HG03354 (cell line): ENCODE data around the gene PTCH1.

Source experiments
- ATAC-seq: cut with Tn5 transposase; IDR thresholded peaks from one replicate; pipeline ENCODE4 v1.9.1; 2021; ENCODE audit warnings: mild to moderate bottlenecking; ENCODE audit not compliant: unreplicated experiment, poor library complexity, severe bottlenecking

Gene PTCH1

DNA sequence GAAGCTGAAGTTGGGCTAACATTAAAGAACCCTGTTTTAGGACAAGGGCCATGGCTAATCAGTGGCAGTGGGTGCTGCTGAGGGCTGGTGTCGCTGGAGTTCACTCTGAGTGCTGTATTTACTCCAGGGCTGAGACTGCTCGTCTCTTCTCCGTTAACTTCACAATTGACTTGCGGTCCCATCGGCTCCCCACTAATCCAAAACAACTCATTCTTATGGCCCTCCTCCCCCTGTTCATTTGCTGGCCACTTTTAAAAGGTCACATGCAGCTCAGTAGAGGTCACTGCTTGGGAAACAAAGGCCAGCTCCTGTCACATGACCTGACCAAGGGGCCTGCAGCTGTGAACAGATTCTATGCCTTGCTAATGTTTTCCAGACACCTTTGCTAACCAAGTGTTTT lies 38.4 kb downstream of the PTCH1 start:
- no peak for ATAC-seq

- ATAC-seq, result no peak
These were observed 38.9 kb downstream of the PTCH1 start for GRCh38 chr9:95477885-95478284.

DNA sequence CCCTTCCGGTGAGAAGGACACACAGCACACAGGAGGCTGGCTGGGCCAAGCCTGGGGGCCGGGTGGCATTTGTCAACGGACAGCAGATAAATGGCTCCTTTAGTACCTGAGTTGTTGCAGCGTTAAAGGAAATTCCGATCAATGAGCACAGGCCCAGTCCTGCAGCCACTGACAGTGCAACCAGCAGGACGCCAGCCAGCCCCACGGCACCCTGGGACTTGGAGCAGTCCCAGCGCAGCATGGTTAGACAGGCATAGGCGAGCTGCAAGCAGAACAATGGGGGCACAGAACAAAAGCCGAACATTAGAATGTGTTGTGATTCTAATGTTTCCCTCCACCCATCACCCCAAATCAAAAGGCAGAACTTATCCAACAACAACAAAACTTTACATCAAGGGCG lies 39.3 kb downstream of the PTCH1 start:
- no peak for ATAC-seq

DNA sequence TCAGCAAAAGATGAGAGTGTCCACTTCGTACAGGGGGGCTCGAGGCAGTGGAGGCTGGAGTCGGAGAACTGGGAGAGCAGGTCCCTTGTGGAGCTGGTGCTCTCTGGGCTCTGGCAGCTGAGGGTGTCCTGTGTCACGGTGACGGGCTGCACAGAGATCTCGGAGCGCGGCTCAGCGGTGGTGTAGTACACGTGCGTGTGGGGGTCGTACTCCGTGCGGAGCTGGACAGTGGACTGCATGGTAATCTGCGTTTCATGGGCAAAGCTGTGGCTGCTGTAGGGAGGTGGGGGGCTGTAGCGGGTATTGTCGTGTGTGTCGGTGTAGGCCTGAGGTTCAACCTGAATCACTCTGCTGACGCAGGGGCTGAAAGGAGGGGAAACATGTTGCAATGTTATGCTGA lies 48.0 kb downstream of the PTCH1 start:
- no peak for ATAC-seq

GRCh38 chr9:95465115-95465514 lies 51.7 kb downstream of the PTCH1 start:
- ATAC-seq, result no peak

- ATAC-seq, result peak; percentile 36
These were observed 53.4 kb downstream of the PTCH1 start for GRCh38 chr9:95463148-95464060.

DNA sequence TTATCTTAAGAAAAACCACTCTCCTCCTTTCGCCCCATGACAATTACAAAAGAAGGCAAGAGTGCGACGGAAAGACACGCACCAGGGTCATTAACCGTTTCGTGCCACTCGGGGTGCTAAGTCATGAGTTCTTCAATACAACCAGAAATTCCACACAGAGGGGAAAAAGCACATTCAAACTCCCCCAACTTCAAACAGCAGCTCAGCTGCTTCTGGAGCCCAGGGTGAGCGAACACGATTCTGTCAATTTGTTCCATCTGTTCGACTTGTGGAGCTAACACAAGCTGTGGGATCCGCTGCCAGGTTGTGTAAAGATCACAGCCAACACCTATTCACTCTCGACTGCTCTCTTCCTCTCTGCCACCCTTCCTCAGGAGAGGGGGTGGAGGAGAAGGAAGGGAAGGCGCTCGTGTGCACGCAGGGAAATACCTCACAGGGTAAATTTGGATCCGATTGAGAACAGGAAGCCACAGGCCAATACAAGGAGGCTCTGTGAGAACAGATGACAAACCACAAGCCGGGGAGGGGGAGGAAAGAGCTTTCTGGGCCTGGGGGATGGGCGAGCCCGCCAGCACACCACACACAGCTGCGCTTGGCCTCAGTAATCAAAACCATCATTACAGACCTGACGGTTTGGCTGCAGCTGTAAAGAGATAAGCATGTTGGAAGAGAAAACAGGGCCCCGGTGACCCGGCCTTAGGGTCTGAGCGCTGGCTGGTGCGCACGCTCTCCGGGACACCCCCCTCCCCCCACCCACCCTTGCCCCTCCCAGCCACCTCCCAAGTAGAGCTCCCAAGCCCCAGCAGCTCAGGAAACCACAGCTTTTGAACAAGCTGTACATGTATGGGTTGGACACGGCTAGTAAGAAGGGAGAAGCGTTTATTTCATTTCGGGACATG lies 54.3 kb downstream of the PTCH1 start:
- ATAC-seq, result peak; percentile 91

DNA sequence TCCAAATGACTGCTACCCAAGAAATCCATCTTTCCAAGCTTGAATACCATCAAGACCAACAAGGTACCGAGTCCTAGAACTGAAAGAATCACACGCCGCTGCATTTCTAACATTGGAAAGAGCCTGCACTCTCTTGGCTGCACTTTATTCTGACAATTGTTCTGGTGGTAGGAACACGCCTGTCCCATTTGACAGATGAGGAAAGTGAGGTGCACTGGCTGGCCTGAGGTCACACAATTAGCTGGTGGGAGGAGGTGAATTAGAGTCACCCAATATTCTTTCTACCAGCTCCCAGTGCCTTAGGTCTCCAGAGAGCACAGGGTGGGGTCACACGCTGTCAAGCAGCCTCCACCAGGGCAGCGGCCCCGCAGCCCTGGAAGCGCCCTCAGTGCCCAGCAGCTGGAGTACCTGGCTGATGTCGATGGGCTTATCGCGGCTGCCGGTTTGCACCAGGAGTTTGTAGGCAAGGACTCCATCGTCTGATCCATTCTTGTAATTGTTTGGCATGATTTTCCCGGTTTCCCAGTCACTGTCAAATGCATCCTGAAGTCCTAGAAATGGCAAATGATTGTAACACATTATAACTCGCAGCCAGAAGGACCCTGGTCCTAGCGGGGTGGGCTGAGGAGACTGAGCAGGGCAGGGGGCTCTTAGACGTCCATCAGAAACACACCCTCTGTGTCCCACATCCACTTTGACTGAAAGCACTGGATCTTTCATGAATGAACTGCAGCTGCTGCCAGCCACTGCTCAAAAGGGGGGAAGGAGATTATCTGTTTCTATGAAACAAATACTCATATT lies 55.1 kb downstream of the PTCH1 start:
- no peak for ATAC-seq

GRCh38 chr9:95460518-95461164 lies 56.1 kb downstream of the PTCH1 start:
- no peak for ATAC-seq

GRCh38 chr9:95459851-95460517 lies 56.8 kb downstream of the PTCH1 start:
- ATAC-seq, result no peak

DNA sequence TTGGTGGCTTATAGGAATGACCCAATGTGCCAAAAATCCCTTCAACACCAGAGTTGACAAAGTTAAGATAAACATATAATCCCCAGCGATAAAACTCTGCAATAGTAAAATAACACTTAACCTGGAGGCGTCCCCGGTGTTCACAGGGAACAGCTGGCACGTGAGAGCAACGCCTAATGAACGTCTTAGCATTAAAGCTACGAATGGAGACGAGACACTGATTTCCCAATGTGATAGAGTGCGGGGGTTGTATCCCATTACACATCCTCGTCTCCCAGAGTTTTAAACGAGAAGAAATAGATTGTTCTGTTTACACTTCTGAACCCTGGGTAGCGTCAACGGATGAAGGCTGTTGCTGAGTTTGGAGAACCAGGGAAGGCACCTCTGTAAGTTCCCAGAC lies 57.6 kb downstream of the PTCH1 start:
- ATAC-seq, result no peak

DNA sequence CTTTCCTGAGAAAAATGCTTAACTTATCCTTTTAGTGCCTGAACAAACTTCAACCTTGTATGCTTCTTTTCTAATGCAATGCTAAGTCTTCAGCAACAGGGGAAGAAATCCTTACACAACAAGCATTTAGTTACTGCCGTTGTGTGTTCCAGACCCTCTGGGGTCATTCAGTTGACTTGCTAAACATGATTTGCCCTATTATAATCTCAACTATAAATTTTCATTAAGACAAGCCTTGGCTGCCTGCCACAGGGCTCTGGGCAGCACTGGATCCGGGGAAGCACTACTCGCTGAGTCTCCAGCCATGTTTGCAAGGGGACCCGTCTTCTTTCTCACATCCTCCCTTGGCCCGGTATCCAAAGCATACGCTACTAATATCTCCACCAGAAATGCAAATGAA lies 58.1 kb downstream of the PTCH1 start:
- ATAC-seq, result no peak

GRCh38 chr9:95457769-95458168 lies 59.0 kb downstream of the PTCH1 start:
- ATAC-seq, result no peak

GRCh38 chr9:95455714-95456113 lies 61.1 kb downstream of the PTCH1 start:
- no peak for ATAC-seq

DNA sequence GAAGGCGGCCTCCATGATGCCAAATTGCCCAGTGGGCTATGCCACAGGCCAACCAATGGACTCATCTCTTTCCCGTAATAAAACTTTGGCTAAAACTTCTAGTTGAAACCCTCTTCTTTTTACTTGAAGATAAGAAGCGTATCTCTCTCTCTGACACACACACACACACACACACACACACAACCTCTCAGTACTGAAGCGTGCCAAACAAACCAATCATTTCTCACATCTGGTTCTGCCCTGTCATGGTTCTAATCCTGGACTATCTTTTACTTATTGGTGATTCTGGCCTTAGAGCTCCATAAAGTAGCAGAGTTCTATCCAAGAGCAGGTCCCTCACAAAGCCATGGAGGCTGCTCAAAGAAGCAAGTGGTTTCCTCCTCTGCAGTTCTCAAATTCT lies 64.6 kb downstream of the PTCH1 start:
- ATAC-seq, result no peak

GRCh38 chr9:95451065-95451426 lies 65.7 kb downstream of the PTCH1 start:
- no peak for ATAC-seq

- ATAC-seq, result no peak
These were observed 66.4 kb downstream of the PTCH1 start for GRCh38 chr9:95450171-95451064.

- no peak for ATAC-seq
These were observed 67.8 kb downstream of the PTCH1 start for GRCh38 chr9:95449016-95449415.
